Mucosa of rectum (tissue), 2 donors: ENCODE measurements around the gene PTGES2.
"Not testable (repeated sequence)": the region's sequence is repeated elsewhere in the genome, so short reads cannot be mapped to it uniquely, and the experiment has no call there.

Experiments used
- H3K27ac ChIP-seq, 2 donors: one replicate each; pipeline ENCODE4 v1.7.0; 2013; ENCODE audit warnings: inconsistent platforms in 2 of 2, low read depth in 2 of 2, low read length in 2 of 2
- H3K27me3 ChIP-seq, 2 donors: one replicate each; pipeline ENCODE4 v1.7.0; 2013; ENCODE audit warnings: low read length in 2 of 2; ENCODE audit not compliant: control insufficient read depth in 2 of 2, insufficient read depth in 2 of 2
- H3K36me3 ChIP-seq, 2 donors: one replicate each; pipeline ENCODE4 v1.7.0; 2013; ENCODE audit warnings: low read length in 2 of 2; ENCODE audit not compliant: control insufficient read depth in 2 of 2, insufficient read depth in 2 of 2
- H3K4me1 ChIP-seq, 2 donors: one replicate each; pipeline ENCODE4 v1.7.0; 2013; ENCODE audit warnings: low read length in 2 of 2, mild to moderate bottlenecking in 1 of 2; ENCODE audit not compliant: control insufficient read depth in 2 of 2, insufficient read depth in 2 of 2
- H3K4me3 ChIP-seq, 2 donors: one replicate each; pipeline ENCODE4 v1.7.0; 2013; ENCODE audit warnings: low read length in 2 of 2
- H3K9ac ChIP-seq, 2 donors: one replicate each; pipeline ENCODE4 v1.7.0; 2013; ENCODE audit warnings: low read length in 2 of 2, low read depth in 1 of 2, mild to moderate bottlenecking in 1 of 2
- H3K9me3 ChIP-seq, 2 donors: one replicate each; pipeline ENCODE4 v1.7.0; 2013; ENCODE audit warnings: low read length in 2 of 2; ENCODE audit not compliant: control insufficient read depth in 2 of 2
- donor health status: healthy.
- donor health status: Normal muscosa, but diverticular disease.

PTGES2 gene

GRCh38 chr9:128136816-128137793, 9.6 kb upstream of the PTGES2 start:
- H3K4me1 ChIP-seq: no peaks in the 10 kb centered on the region
- H3K36me3 ChIP-seq: no peaks in the 10 kb centered on the region
- no peak overlapping the region for H3K9ac ChIP-seq
- H3K27ac ChIP-seq: no peak overlapping the region
- H3K4me3 ChIP-seq: no peak overlapping the region
- H3K9me3 ChIP-seq: no peaks in the 10 kb centered on the region
- no peaks in the 10 kb centered on the region for H3K27me3 ChIP-seq

- H3K4me1 ChIP-seq, H3K36me3 ChIP-seq, H3K27me3 ChIP-seq, H3K4me3 ChIP-seq, H3K9me3 ChIP-seq, H3K27ac ChIP-seq, H3K9ac ChIP-seq: not testable (repeated sequence)
Measured at GRCh38 chr9:128135561-128135960, 8.0 kb upstream of the PTGES2 start.

GRCh38 chr9:128132139-128132538, 4.6 kb upstream of the PTGES2 start:
- not testable (repeated sequence) for H3K9ac ChIP-seq, H3K27ac ChIP-seq, H3K27me3 ChIP-seq, H3K4me3 ChIP-seq, H3K9me3 ChIP-seq, H3K36me3 ChIP-seq, H3K4me1 ChIP-seq

GRCh38 chr9:128131346-128131745, 3.8 kb upstream of the PTGES2 start:
- not testable (repeated sequence) for H3K9ac ChIP-seq, H3K36me3 ChIP-seq, H3K27me3 ChIP-seq, H3K9me3 ChIP-seq, H3K27ac ChIP-seq, H3K4me3 ChIP-seq
- H3K4me1 ChIP-seq: peaks cover 8 to 13% of the 10 kb centered on the region in 2 donors

- not testable (repeated sequence) for H3K36me3 ChIP-seq, H3K27ac ChIP-seq, H3K27me3 ChIP-seq, H3K9ac ChIP-seq, H3K4me3 ChIP-seq, H3K9me3 ChIP-seq
- H3K4me1 ChIP-seq: peaks cover 15 to 19% of the 10 kb centered on the region in 2 donors
Measured at GRCh38 chr9:128130651-128131050, 3.1 kb upstream of the PTGES2 start.

- not testable (repeated sequence) for H3K9ac ChIP-seq, H3K4me3 ChIP-seq, H3K27me3 ChIP-seq, H3K36me3 ChIP-seq, H3K9me3 ChIP-seq, H3K27ac ChIP-seq
- H3K4me1 ChIP-seq: peaks cover 21% of the 10 kb centered on the region in 2 donors
Measured at GRCh38 chr9:128129976-128130590, 2.6 kb upstream of the PTGES2 start.

GRCh38 chr9:128128836-128129590, 1.5 kb upstream of the PTGES2 start:
- Histone ChIP-seq H3K9me3 (no peaks in the 10 kb centered on the region), H3K4me1 (peaks cover 25% of the 10 kb centered on the region in 2 donors), H3K27ac (peak overlapping the region; percentile 95 to 97), H3K9ac (peak overlapping the region; percentile 80 to 88), H3K27me3 (no peaks in the 10 kb centered on the region), H3K36me3 (peaks cover 7 to 8% of the 10 kb centered on the region in 2 donors), H3K4me3 (peak overlapping the region; percentile 91 to 97)

GRCh38 chr9:128127990-128128835, 684 bp upstream of the PTGES2 start:
- H3K4me1 ChIP-seq: peaks cover 25% of the 10 kb centered on the region in 2 donors
- H3K9me3 ChIP-seq: no peaks in the 10 kb centered on the region
- peak overlapping the region; percentile 80 to 88 for H3K9ac ChIP-seq
- H3K27ac ChIP-seq: peak overlapping the region; percentile 95 to 97
- peaks cover 13 to 14% of the 10 kb centered on the region in 2 donors for H3K36me3 ChIP-seq
- H3K4me3 ChIP-seq: peak overlapping the region; percentile 91 to 97
- no peaks in the 10 kb centered on the region for H3K27me3 ChIP-seq

- peaks cover 25% of the 10 kb centered on the region in 2 donors for H3K4me1 ChIP-seq
- H3K36me3 ChIP-seq: peaks cover 31 to 34% of the 10 kb centered on the region in 2 donors
- peak overlapping the region in 1 of 2 donors; percentile 50 for H3K9ac ChIP-seq
- H3K27ac ChIP-seq: no peak overlapping the region
- H3K9me3 ChIP-seq: no peaks in the 10 kb centered on the region
- H3K4me3 ChIP-seq: peak overlapping the region in 1 of 2 donors; percentile 22
- no peaks in the 10 kb centered on the region for H3K27me3 ChIP-seq
Measured at GRCh38 chr9:128125580-128126354, 1.8 kb downstream of the PTGES2 start.
